Esophagus muscularis mucosa (tissue), 4 donors: ENCODE data around the gene BCAS3. TPM values are rescaled to one million over a fixed set of nuclear protein-coding genes. Genes with fewer than 3 reads are reported as not detected.
A peak's percentile ranks its signal among the peaks of the same experiment; 100 is the strongest.
"Not testable (repeated sequence)": the region's sequence is repeated elsewhere in the genome, so short reads cannot be mapped to it uniquely, and the experiment has no call there.

Experiments
- DNase-seq: peaks from one replicate; pipeline ENCODE4 v3.0.0-alpha.2; 2017; ENCODE audit errors: extremely low spot score
- H3K27ac ChIP-seq, 4 donors: fragments of 200-600 bp; sonication (generic); replicated peaks in 1 of 4; 1 replicate in 3 of 4; 2 replicates in 1 of 4; pipeline ENCODE4 v1.5.1; 2016 to 2019; ENCODE audit warnings: mild to moderate bottlenecking in 1 of 4
- H3K27me3 ChIP-seq, 4 donors: fragments of 200-600 bp; sonication (generic); one replicate each; pipeline versions ENCODE4 v1.5.1 to v1.6.0; 2016 to 2019
- H3K36me3 ChIP-seq, 4 donors: fragments of 200-600 bp; sonication (generic); one replicate each; pipeline ENCODE4 v1.5.1; 2016 to 2019
- H3K4me1 ChIP-seq, 4 donors: fragments of 200-600 bp; sonication (generic); one replicate each; pipeline ENCODE4 v1.5.1; 2016 to 2019
- H3K4me3 ChIP-seq, 4 donors: fragments of 200-600 bp; sonication (generic); 1 replicate in 2 of 4; 2 replicates in 2 of 4; pipeline ENCODE4 v1.5.1; 2016 to 2019; ENCODE audit warnings: mild to moderate bottlenecking in 4 of 4, moderate library complexity in 1 of 4
- H3K9me3 ChIP-seq, 4 donors: fragments of 200-600 bp; sonication (generic); 1 replicate in 3 of 4; 2 replicates in 1 of 4; pipeline ENCODE4 v1.5.1; 2016 to 2019
- CTCF ChIP-seq, 3 experiments: fragments of 200-600 bp in 2 of 3; fragments of 450-650 bp in 1 of 3; sonication (generic) in 2 of 3; IDR thresholded peaks; one replicate each; pipeline ENCODE4 v1.5.1; 2017 to 2019; ENCODE audit warnings: antibody characterized with exemption in 3 of 3, mild to moderate bottlenecking in 2 of 3, moderate library complexity in 1 of 3
- EP300 ChIP-seq: sonication (generic); formaldehyde crosslinking; IDR thresholded peaks from one replicate; pipeline ENCODE4 v1.6.1; 2017; ENCODE audit warnings: antibody characterized with exemption
- POLR2A ChIP-seq: fragments of 450-650 bp; IDR thresholded peaks from one replicate; pipeline ENCODE4 v1.6.1; 2017; ENCODE audit warnings: antibody characterized with exemption, moderate library complexity, mild to moderate bottlenecking, low read depth
- POLR2AphosphoS5 ChIP-seq, 2 donors: sonication (generic); formaldehyde crosslinking; IDR thresholded peaks; one replicate each; pipeline ENCODE4 v1.6.1; 2017; ENCODE audit warnings: antibody characterized with exemption in 2 of 2
- WGBS: methylation state at CpG from one replicate; pipeline ENCODE4 v1.1.5; 2018; 5-methylcytosine and 5-hydroxymethylcytosine counted together
- intact Hi-C: fragments of 100-400 bp; cut with DNase I; formaldehyde crosslinking; loops from one replicate; pipeline ENCODE4 v1.15.1; 2023
- total RNA-seq, 4 donors: library from RNA; depleted of rRNA; stranded (reverse); fragments of >200 nt; gene quantifications; one replicate each; pipeline versions ENCODE4 v1.1.0 to v1.2.1, GENCODE V29; 2016

Gene BCAS3
- total RNA-seq, 4 donors from 2014 or later = 17.4 to 25.7 (median 19.5) TPM

- 85% methylated on average over 6 of the region's 6 CpGs for WGBS
- intact Hi-C loops = no loop called here
- TF ChIP-seq POLR2AphosphoS5 (IDR thresholded peaks at IDR 0.05) (no peak), CTCF (IDR thresholded peaks at IDR 0.05) (no peak), POLR2A (no peak), EP300 (no peak)
- DNase-seq = no peak
- H3K36me3 ChIP-seq = no peaks in the 10 kb centered on the region
- peak overlapping the region in 1 of 4 donors; percentile 2 for H3K27ac ChIP-seq
- H3K4me3 ChIP-seq = no peak overlapping the region
- no peaks in the 10 kb centered on the region for H3K9me3 ChIP-seq
- H3K27me3 ChIP-seq = no peaks in the 10 kb centered on the region
- H3K4me1 ChIP-seq = peaks cover 9 to 48% (median 41%) of the 10 kb centered on the region in 4 donors
Measured at GRCh38 chr17:61238455-61238933, 560.8 kb downstream of the BCAS3 start.

GRCh38 chr17:61239327-61239726, 561.7 kb downstream of the BCAS3 start:
- no peak overlapping the region for H3K4me3 ChIP-seq
- H3K27ac ChIP-seq = no peak overlapping the region
- H3K4me1 ChIP-seq = peaks cover 9 to 42% (median 37%) of the 10 kb centered on the region in 4 donors
- 58% methylated on average over 2 of the region's 2 CpGs for WGBS
- H3K27me3 ChIP-seq = no peaks in the 10 kb centered on the region
- H3K36me3 ChIP-seq = no peaks in the 10 kb centered on the region
- no peaks in the 10 kb centered on the region for H3K9me3 ChIP-seq
- intact Hi-C loops = no loop called here
- TF ChIP-seq CTCF (IDR thresholded peaks at IDR 0.05) = no peak
- no peak for TF ChIP-seq EP300
- no peak for TF ChIP-seq POLR2AphosphoS5 (IDR thresholded peaks at IDR 0.05)
- no peak for TF ChIP-seq POLR2A
- no peak for DNase-seq

GRCh38 chr17:61239953-61240352, 562.3 kb downstream of the BCAS3 start:
- H3K4me3 ChIP-seq = no peak overlapping the region
- DNase-seq = no peak
- peak overlapping the region in 1 of 4 donors; percentile 12 for H3K27ac ChIP-seq
- H3K27me3 ChIP-seq = no peaks in the 10 kb centered on the region
- TF ChIP-seq POLR2AphosphoS5 (IDR thresholded peaks at IDR 0.05) (no peak), CTCF (IDR thresholded peaks at IDR 0.05) (no peak), EP300 (no peak), POLR2A (no peak)
- WGBS = 85% methylated on average over 1 of the region's 1 CpG
- H3K4me1 ChIP-seq = peaks cover 9 to 36% (median 34%) of the 10 kb centered on the region in 4 donors
- H3K9me3 ChIP-seq = no peaks in the 10 kb centered on the region
- intact Hi-C loops = no loop called here
- no peaks in the 10 kb centered on the region for H3K36me3 ChIP-seq

GRCh38 chr17:61240851-61241468, 563.3 kb downstream of the BCAS3 start:
- TF ChIP-seq POLR2AphosphoS5 (IDR thresholded peaks at IDR 0.05) (no peak), POLR2A (no peak), EP300 (no peak), CTCF (IDR thresholded peaks at IDR 0.05) (no peak)
- Histone ChIP-seq H3K36me3 (no peaks in the 10 kb centered on the region), H3K4me1 (peaks cover under 1 to 26% (median 24%) of the 10 kb centered on the region in 4 donors), H3K27me3 (no peaks in the 10 kb centered on the region), H3K9me3 (no peaks in the 10 kb centered on the region), H3K27ac (no peak overlapping the region), H3K4me3 (no peak overlapping the region)
- 89% methylated on average over 5 of the region's 5 CpGs for WGBS
- no peak for DNase-seq
- intact Hi-C loops = no loop called here

GRCh38 chr17:61244988-61245387, 567.3 kb downstream of the BCAS3 start:
- intact Hi-C loops, H3K9me3 ChIP-seq, H3K36me3 ChIP-seq, H3K4me3 ChIP-seq, H3K27ac ChIP-seq, DNase-seq, H3K27me3 ChIP-seq: not testable (repeated sequence)
- WGBS = 84% methylated on average over 8 of the region's 8 CpGs
- H3K4me1 ChIP-seq = peaks cover 13 to 21% (median 16%) of the 10 kb centered on the region in 4 donors
